Trophoblast cell (in vitro differentiated cells and primary cell): ENCODE data around the gene PTN.

Experiments used
- DNase-seq, 2 donors: peaks; one replicate each; pipeline ENCODE4 v3.0.0-alpha.2; 2016
- H2AFZ ChIP-seq: 2 replicates; pipeline ENCODE4 v1.6.1; 2013; ENCODE audit warnings: low read length, moderate library complexity, mild to moderate bottlenecking; ENCODE audit not compliant: insufficient read depth, poor library complexity
- H2AK5ac ChIP-seq: 2 replicates; pipeline ENCODE4 v1.6.1; 2013; ENCODE audit warnings: mild to moderate bottlenecking, low read length
- H2BK120ac ChIP-seq: 2 replicates; pipeline ENCODE4 v1.6.1; 2013; ENCODE audit warnings: low read length, mild to moderate bottlenecking, moderate library complexity; ENCODE audit not compliant: insufficient read depth, poor library complexity
- H2BK12ac ChIP-seq: 2 replicates; pipeline ENCODE4 v1.6.1; 2013; ENCODE audit warnings: mild to moderate bottlenecking, low read length, moderate library complexity
- H2BK5ac ChIP-seq: 2 replicates; pipeline ENCODE4 v1.6.1; 2013; ENCODE audit warnings: low read length, low read depth, moderate library complexity, mild to moderate bottlenecking; ENCODE audit not compliant: poor library complexity
- H3K14ac ChIP-seq: 2 replicates; pipeline ENCODE4 v1.6.1; 2013; ENCODE audit warnings: mild to moderate bottlenecking, low read length
- H3K18ac ChIP-seq: 2 replicates; pipeline ENCODE4 v1.6.1; 2013; ENCODE audit warnings: mild to moderate bottlenecking, low read length
- H3K23ac ChIP-seq: 2 replicates; pipeline ENCODE4 v1.6.1; 2013; ENCODE audit warnings: low read length
- H3K27ac ChIP-seq: 2 replicates; pipeline ENCODE4 v1.5.1; 2013; ENCODE audit warnings: low read depth, mild to moderate bottlenecking, inconsistent platforms, low read length, moderate library complexity
- H3K27me3 ChIP-seq: 2 replicates; pipeline ENCODE4 v1.6.1; 2013; ENCODE audit warnings: inconsistent platforms, mild to moderate bottlenecking, low read length, moderate library complexity; ENCODE audit not compliant: insufficient read depth
- H3K36me3 ChIP-seq, 2 experiments: 1 replicate in 1 of 2; 2 replicates in 1 of 2; pipeline ENCODE4 v1.6.1; 2013; ENCODE audit warnings: low read length in 2 of 2, mild to moderate bottlenecking in 2 of 2, moderate library complexity in 1 of 2; ENCODE audit not compliant: insufficient read depth in 2 of 2, control insufficient read depth in 1 of 2
- H3K4ac ChIP-seq: 2 replicates; pipeline ENCODE4 v1.6.1; 2013; ENCODE audit warnings: low read depth, mild to moderate bottlenecking, low read length, moderate library complexity
- H3K4me1 ChIP-seq, 2 experiments: 1 replicate in 1 of 2; 2 replicates in 1 of 2; pipeline ENCODE4 v1.6.1; 2013; ENCODE audit warnings: low read length in 2 of 2, mild to moderate bottlenecking in 2 of 2, moderate library complexity in 1 of 2; ENCODE audit not compliant: insufficient read depth in 2 of 2, control insufficient read depth in 1 of 2
- H3K4me2 ChIP-seq: 2 replicates; pipeline ENCODE4 v1.6.1; 2013; ENCODE audit warnings: inconsistent platforms, mild to moderate bottlenecking, low read length, moderate library complexity
- H3K4me3 ChIP-seq: 2 replicates; pipeline ENCODE4 v1.5.1; 2013; ENCODE audit warnings: mild to moderate bottlenecking, low read depth, low read length, inconsistent platforms
- H3K79me1 ChIP-seq: one replicate; pipeline ENCODE4 v1.6.1; 2013; ENCODE audit warnings: low read length
- H3K79me2 ChIP-seq: 2 replicates; pipeline ENCODE4 v1.6.1; 2013; ENCODE audit warnings: low read length, mild to moderate bottlenecking; ENCODE audit not compliant: control insufficient read depth, insufficient read depth, poor library complexity
- H3K9ac ChIP-seq: 2 replicates; pipeline ENCODE4 v1.6.1; 2013; ENCODE audit warnings: mild to moderate bottlenecking, low read length
- H3K9me3 ChIP-seq: 2 replicates; pipeline ENCODE4 v1.6.1; 2013; ENCODE audit warnings: low read depth, mild to moderate bottlenecking, control low read depth, inconsistent platforms, low read length; ENCODE audit not compliant: insufficient read depth
- H4K12ac ChIP-seq: 2 replicates; pipeline ENCODE4 v1.6.1; 2013; ENCODE audit warnings: low read depth, mild to moderate bottlenecking, low read length, moderate library complexity
- H4K8ac ChIP-seq: 2 replicates; pipeline ENCODE4 v1.6.1; 2013; ENCODE audit warnings: low read depth, mild to moderate bottlenecking, low read length, moderate library complexity
- H4K91ac ChIP-seq: one replicate; pipeline ENCODE4 v1.6.1; 2013; ENCODE audit warnings: low read depth, mild to moderate bottlenecking, low read length, moderate library complexity
- WGBS: extraction: QIAGEN DNeasy Blood & Tissue Kit; methylation state at CpG from one replicate; pipeline ENCODE4 v1.1.7; 2013; ENCODE audit warnings: missing lambda C conversion rate; ENCODE audit not compliant: insufficient read length, insufficient coverage; ENCODE audit errors: extremely low coverage; 5-methylcytosine and 5-hydroxymethylcytosine counted together

The PTN gene

GRCh38 chr7:137245186-137245585 is 98.3 kb downstream of the PTN start:
- H3K36me3 ChIP-seq = peaks cover 17 to 38% of the 10 kb centered on the region in 2 experiments
- H3K18ac ChIP-seq = no peak overlapping the region
- H3K4me1 ChIP-seq = no peaks in the 10 kb centered on the region
- H3K4me3 ChIP-seq = no peak overlapping the region
- no peak for DNase-seq
- no peak overlapping the region for H3K14ac ChIP-seq
- no peak overlapping the region for H4K12ac ChIP-seq
- H3K79me1 ChIP-seq = no peaks in the 10 kb centered on the region
- no peak overlapping the region for H2BK5ac ChIP-seq
- H2AK5ac ChIP-seq = no peak overlapping the region
- H3K79me2 ChIP-seq = no peaks in the 10 kb centered on the region
- no peak overlapping the region for H3K9ac ChIP-seq
- no peak overlapping the region for H2AFZ ChIP-seq
- no CpG with 5 or more reads among the region's 4 CpGs for WGBS
- H3K4ac ChIP-seq = no peak overlapping the region
- no peak overlapping the region for H4K8ac ChIP-seq
- no peak overlapping the region for H3K4me2 ChIP-seq
- no peaks in the 10 kb centered on the region for H3K9me3 ChIP-seq
- no peak overlapping the region for H3K27ac ChIP-seq
- H3K27me3 ChIP-seq = no peaks in the 10 kb centered on the region
- no peak overlapping the region for H2BK12ac ChIP-seq
- H4K91ac ChIP-seq = no peak overlapping the region
- H3K23ac ChIP-seq = no peak overlapping the region
- no peak overlapping the region for H2BK120ac ChIP-seq

GRCh38 chr7:137243741-137244140 is 99.8 kb downstream of the PTN start:
- WGBS = no CpG with 5 or more reads among the region's 8 CpGs
- H3K4ac ChIP-seq = no peak overlapping the region

GRCh38 chr7:137242616-137243015 is 100.9 kb downstream of the PTN start:
- H2AFZ ChIP-seq = no peak overlapping the region
- no peak overlapping the region for H2BK5ac ChIP-seq
- no peaks in the 10 kb centered on the region for H3K9me3 ChIP-seq
- H3K14ac ChIP-seq = no peak overlapping the region
- no peak overlapping the region for H2BK120ac ChIP-seq
- no peak overlapping the region for H2BK12ac ChIP-seq
- no peak overlapping the region for H4K91ac ChIP-seq
- H2AK5ac ChIP-seq = no peak overlapping the region
- no peak overlapping the region for H3K4ac ChIP-seq
- H3K4me3 ChIP-seq = no peak overlapping the region
- WGBS = no CpG with 5 or more reads among the region's 7 CpGs
- no peaks in the 10 kb centered on the region for H3K79me2 ChIP-seq
- no peaks in the 10 kb centered on the region for H3K4me1 ChIP-seq
- H3K36me3 ChIP-seq = peaks cover 14 to 31% of the 10 kb centered on the region in 2 experiments
- H3K27me3 ChIP-seq = no peaks in the 10 kb centered on the region
- no peak overlapping the region for H3K27ac ChIP-seq
- no peak overlapping the region for H4K12ac ChIP-seq
- H3K4me2 ChIP-seq = no peak overlapping the region
- no peaks in the 10 kb centered on the region for H3K79me1 ChIP-seq
- H4K8ac ChIP-seq = no peak overlapping the region
- no peak overlapping the region for H3K9ac ChIP-seq
- no peak overlapping the region for H3K18ac ChIP-seq
- DNase-seq = no peak
- no peak overlapping the region for H3K23ac ChIP-seq

More at GRCh38 chr7:137243741-137244140, 99.8 kb downstream of the PTN start:
- Histone ChIP-seq H3K79me1 (no peaks in the 10 kb centered on the region), H3K9ac (no peak overlapping the region), H3K14ac (no peak overlapping the region), H4K8ac (no peak overlapping the region), H3K23ac (no peak overlapping the region), H3K18ac (no peak overlapping the region), H3K4me1 (no peaks in the 10 kb centered on the region), H2BK120ac (no peak overlapping the region), H3K79me2 (no peaks in the 10 kb centered on the region), H4K91ac (no peak overlapping the region), H4K12ac (no peak overlapping the region), H3K36me3 (peaks cover 14 to 32% of the 10 kb centered on the region in 2 experiments), H2AK5ac (no peak overlapping the region), H2AFZ (no peak overlapping the region), H3K4me3 (no peak overlapping the region), H2BK5ac (no peak overlapping the region), H3K9me3 (no peaks in the 10 kb centered on the region), H2BK12ac (no peak overlapping the region), H3K27ac (no peak overlapping the region), H3K4me2 (no peak overlapping the region), H3K27me3 (no peaks in the 10 kb centered on the region)
- no peak for DNase-seq

- Histone ChIP-seq H3K27ac (no peak overlapping the region), H3K79me2 (no peaks in the 10 kb centered on the region), H4K12ac (peak overlapping the region; percentile 23), H2BK12ac (no peak overlapping the region), H3K14ac (no peak overlapping the region), H3K36me3 (peaks cover 14 to 31% of the 10 kb centered on the region in 2 experiments), H3K18ac (no peak overlapping the region), H3K4ac (no peak overlapping the region), H2AFZ (no peak overlapping the region), H3K23ac (no peak overlapping the region), H2BK5ac (peak overlapping the region; percentile 35), H3K4me1 (no peaks in the 10 kb centered on the region), H3K4me3 (no peak overlapping the region), H4K91ac (no peak overlapping the region), H3K27me3 (no peaks in the 10 kb centered on the region), H3K9ac (no peak overlapping the region), H3K9me3 (no peaks in the 10 kb centered on the region), H2AK5ac (no peak overlapping the region), H3K4me2 (no peak overlapping the region), H3K79me1 (no peaks in the 10 kb centered on the region), H4K8ac (no peak overlapping the region), H2BK120ac (no peak overlapping the region)
- DNase-seq = no peak
- no CpG with 5 or more reads among the region's 5 CpGs for WGBS
Measured at GRCh38 chr7:137241655-137242360, 101.7 kb downstream of the PTN start.
